M059J (cell line): ENCODE data around the gene ESYT2. TPM values are rescaled to one million over a fixed set of nuclear protein-coding genes. Genes with fewer than 3 reads are reported as not detected.
A peak's percentile ranks its signal among the peaks of the same experiment; 100 is the strongest.
"Not testable (repeated sequence)": the region's sequence is repeated elsewhere in the genome, so short reads cannot be mapped to it uniquely, and the experiment has no call there.

Experiments used
- DNase-seq: peaks from one replicate; pipeline ENCODE4 v3.0.0-alpha.2; 2012; ENCODE audit warnings: low read depth
- total RNA-seq: library from RNA; depleted of rRNA; stranded (reverse); fragments of >200 nt; shearing (Covaris generic); gene quantifications from 2 replicates; pipeline ENCODE4 v1.2.3, GENCODE V29; 2014; rRNA removed

Gene ESYT2
- total RNA-seq, 1 experiment from 2014 or later = 69.8 TPM

GRCh38 chr7:158698657-158699195 is 130.6 kb downstream of the ESYT2 start:
- no peak for DNase-seq

DNA sequence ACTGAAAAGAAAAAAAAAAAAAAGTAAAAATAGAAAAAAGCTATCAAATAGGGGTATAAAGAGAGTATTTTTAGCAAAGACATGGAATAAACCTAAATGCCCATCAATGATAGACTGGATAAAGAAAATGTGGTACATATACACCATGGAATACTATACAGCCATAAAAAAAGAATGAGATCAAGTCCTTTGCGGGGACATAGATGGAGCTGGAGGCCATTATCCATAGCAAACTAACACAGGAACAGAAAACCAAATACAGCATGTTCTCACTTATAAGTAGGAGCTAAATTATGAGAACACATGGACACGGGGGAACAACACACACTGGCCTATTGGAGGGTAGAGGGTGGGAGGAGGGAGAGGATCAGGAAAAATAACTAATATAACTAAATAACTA is 131.7 kb downstream of the ESYT2 start:
- not testable (repeated sequence) for DNase-seq

DNA sequence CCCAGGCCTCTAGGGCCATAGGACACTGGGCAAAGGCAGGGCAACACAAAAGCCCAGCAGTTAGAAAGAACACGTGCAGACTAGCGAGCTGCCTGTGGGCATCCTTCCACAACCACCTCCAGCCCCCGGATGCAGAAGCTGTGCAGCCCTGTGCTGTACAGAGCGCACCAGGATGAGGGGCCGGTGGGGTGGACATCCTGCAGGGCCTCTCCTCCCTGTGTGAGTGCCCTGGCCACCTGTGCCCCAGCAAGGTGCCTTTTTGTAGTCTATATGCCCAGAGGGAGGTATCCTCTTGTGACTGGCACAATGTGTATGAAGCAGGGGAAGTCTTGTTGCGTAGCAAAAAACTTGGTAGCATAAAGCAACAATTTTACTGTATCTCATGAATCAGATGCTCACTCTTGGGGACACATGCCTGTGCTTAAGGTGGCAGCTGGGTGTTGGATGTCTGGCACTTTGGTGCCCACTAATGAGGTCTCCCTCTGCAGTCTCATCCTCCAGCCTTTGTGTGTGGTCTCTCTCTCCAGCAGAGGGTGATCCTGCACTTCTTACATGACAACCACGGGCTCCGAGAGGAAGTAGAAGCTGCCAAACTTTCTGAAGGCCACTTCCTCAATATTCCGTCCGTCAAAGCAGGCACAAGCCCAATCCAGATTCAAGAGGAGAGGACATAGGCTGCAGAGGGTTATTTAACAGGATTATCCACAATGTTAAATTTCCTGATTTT is 133.4 kb downstream of the ESYT2 start:
- DNase-seq = peak; percentile 51

DNA sequence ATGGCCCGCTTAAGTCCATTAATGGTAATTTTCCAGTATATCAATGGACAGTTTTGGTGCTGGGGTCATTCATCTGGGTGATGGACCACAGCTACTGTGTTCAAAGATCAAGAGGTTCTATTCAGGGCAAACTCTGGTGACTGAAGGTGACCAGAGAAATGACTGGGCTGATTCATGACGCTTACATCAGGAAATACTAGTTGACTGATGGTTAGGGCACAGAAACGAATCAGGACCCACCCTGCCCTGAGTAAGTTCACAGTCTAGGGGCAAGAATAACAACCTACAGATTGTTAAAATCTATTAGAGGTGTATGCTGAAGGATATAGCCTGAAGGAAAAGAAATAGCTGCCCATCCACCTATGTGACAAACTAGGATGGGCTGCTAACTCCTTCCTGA is 134.3 kb downstream of the ESYT2 start:
- DNase-seq = no peak

DNA sequence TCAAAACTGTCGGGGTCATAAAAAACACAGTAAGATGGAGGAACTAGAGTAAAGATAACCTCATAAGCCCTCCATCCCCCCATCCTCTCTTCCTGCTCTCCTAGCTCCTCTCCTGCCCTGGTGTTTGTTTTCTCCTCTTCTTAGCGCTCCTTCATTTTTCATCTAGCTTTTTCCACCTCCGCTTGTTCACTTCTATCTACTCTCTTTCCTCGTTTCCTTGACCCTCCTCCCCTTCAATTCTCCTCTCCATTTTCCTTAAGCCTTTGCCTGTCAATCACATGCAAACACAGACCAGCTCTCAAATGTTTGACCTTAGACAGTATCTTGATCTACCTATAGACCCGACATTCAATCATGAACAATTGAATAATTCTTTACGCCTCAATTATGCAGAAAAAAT is 134.7 kb downstream of the ESYT2 start:
- DNase-seq = no peak

DNA sequence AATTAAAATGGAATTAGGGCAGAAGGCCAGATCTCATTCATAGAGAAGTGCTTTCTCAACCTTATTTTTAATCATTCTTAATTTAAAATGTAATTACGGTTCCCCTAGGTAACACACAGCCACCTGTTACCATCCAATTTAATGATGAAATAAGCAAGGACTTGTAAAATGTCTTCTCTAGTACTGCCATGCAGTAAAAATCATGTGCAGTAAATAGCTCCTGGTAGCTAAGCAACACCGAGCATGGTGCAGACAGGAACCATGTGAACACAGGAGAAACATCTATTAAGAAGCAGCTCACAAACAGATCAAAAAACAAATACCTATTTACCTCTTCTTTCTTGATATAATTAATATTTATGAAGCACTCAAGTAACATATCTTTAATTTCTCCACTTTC is 139.8 kb downstream of the ESYT2 start:
- no peak for DNase-seq

- no peak for DNase-seq
These were observed 141.9 kb downstream of the ESYT2 start for GRCh38 chr7:158687406-158687805.

- DNase-seq = peak; percentile 38
These were observed 143.6 kb downstream of the ESYT2 start for GRCh38 chr7:158685693-158686092.

- peak; percentile 13 for DNase-seq
These were observed 145.0 kb downstream of the ESYT2 start for GRCh38 chr7:158684329-158684728.

DNA sequence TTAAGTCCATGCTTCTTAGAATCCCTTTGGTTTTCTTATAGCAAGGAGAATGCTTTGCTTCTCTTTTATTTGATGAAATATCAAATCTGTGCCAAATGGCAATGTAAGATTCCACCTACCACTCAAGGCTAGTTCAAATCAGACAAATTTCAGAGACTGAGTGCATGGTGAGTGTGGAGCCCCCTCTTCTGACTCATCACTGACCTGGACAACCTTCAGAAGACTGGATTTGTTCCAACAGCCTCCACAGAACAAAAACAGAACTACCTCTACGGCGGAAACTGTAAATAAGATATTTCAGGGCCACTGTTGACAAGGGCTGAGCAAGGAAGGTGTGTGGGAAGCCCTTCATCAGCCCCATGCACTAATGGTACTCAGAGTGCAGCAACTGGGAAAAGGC is 145.8 kb downstream of the ESYT2 start:
- peak; percentile 37 for DNase-seq

- no peak for DNase-seq
These were observed 146.9 kb downstream of the ESYT2 start for GRCh38 chr7:158682456-158682855.

Other genes with a start within 250 kb of the ESYT2 start
- 2.2 and 2.3 TPM in 2 replicates for gene PTPRN2, start 241.7 kb downstream of the ESYT2 start, total RNA-seq
- gene NCAPG2, start 124.7 kb downstream of the ESYT2 start, total RNA-seq = 40.4 and 73.0 TPM in 2 replicates
- 2.4 and 6.1 TPM in 2 replicates for gene DYNC2I1, start 27.0 kb upstream of the ESYT2 start, total RNA-seq